OCI-M2 (cell line): ENCODE results near the gene PRKAR1B.

Experiments
- DNase-seq: peaks from one replicate; lab custom pipeline; 2025; ENCODE audit not compliant: unreplicated experiment; lab: John Stamatoyannopoulos, UW

Gene PRKAR1B

DNA sequence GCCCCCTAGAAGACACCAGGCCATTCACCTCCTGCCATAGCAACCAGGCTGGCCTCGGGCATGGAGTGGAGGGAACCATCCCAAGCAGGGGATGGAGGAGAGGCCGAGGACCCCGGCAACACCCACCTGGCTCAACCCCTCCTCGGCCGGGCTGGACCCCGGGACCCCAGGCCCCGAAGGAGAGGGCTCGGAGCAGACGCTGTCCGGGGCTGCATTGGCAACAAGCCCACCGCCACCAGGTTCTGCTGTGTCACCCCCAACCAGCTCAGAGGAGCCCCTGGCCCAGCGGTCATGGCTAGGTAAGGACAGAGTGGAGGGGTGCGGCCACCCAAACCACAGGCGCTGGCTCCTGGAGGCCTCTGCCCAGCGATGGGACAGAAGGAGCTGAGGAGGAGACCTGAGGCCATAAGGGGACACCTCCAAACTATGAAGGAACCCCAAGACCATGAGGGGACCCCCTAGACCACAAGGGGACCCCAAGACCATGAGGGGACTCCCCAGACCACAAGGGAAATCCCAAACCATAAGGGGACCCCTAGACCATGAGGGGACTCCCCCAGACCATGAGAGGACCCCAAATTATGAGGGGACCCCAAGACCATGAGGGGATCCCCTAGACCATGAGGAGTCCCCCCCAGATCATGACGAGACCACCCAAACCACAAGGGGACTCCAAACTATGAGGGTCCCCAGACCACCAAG lies 132.7 kb downstream of the PRKAR1B start:
- no peak for DNase-seq

DNA sequence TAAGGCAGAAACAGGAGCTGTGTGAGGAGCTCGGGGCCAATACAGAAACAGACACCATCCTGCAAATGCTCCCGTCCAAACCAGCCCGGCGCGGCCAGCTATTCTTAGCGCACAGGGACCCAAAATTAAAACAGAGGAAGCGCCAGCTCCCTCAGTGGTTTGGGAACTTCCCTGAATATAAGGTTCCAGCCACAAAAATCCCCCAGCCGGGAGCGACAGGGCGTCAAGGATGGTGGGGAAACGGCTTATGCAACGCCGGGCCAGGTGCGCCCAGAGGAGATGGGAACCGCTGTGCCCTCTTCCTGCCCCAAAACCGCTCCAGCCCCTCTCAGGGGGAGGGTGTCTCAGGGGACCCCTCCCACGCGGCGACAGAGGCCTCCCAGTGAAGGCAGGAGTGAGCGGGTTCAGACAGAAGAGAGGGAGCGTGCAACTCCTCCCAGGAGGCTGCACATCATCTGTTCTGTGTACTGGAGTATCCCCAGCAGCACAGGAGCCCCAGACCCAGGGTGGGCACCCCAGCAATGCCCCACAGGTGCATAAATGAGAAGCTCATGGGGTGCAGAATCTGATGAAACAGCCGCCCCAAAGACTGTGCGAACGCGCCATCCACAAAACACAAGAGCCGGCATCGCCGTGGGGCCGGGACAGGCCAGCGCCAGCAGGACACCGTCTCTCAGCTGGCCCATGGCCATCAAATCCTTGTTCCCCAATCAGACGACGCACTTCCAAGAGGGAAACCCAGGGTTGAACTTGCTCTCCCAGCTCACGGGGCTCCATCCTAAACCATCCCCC lies 133.6 kb downstream of the PRKAR1B start:
- no peak for DNase-seq

DNA sequence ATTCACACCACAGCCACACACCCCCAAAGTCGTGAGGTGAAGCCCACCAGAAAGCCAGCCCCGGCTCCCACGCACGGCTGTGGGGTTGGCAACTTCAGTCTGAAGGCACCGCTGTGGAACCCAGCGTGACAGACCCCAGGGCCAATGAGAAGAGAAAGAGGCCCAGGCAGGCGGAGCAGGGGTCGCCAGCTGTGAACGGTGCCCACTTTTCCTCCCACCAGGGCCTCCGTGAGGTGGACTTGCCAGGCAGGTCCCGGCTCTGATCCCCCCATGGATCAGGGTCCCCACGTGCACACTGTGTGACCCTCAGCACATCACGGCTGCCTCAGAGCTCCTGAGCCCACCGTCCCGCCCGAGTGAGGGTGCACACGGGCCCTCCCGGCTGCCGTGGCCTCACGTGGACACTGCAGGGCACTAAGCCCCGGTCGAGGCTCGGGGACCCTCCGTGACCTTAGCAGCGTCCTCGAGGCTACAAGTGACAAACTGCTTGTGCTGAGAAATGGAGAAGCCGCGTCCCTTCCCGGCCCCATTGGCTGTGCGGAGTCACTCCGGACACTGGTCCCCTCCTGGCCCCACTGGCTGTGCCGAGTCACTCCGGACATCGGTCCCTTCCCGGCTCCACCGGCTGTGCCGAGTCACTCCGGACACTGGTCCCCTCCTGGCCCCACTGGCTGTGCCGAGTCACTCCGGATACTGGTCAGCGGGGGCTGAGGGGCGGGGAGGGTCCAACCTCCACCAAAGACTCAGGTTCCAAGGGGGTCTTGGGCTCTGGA lies 135.0 kb downstream of the PRKAR1B start:
- DNase-seq = no peak

- DNase-seq = no peak
Observed at GRCh38 chr7:590731-591551, 136.1 kb downstream of the PRKAR1B start.

- DNase-seq = no peak
Observed at GRCh38 chr7:589781-590575, 137.1 kb downstream of the PRKAR1B start.

DNA sequence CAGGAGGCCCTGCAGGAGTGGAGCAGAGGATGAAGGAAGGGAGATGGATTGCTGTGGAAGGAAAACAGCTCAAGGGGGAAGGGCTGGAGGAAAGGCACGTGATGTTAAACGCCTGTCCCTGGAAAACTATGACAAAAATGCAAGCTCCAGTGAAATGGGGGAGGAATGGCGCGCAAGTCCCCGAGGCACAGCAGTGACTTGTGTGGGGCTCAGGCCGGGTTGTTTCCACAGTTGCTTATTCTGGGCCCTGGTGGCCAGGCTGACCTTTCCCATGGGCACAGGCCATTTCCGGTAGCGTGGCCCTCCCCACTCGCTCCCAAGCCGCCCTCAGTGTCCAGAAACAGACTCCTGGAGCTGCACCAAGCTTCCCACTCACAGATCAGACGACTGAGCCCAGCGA lies 139.3 kb downstream of the PRKAR1B start:
- DNase-seq = no peak

DNA sequence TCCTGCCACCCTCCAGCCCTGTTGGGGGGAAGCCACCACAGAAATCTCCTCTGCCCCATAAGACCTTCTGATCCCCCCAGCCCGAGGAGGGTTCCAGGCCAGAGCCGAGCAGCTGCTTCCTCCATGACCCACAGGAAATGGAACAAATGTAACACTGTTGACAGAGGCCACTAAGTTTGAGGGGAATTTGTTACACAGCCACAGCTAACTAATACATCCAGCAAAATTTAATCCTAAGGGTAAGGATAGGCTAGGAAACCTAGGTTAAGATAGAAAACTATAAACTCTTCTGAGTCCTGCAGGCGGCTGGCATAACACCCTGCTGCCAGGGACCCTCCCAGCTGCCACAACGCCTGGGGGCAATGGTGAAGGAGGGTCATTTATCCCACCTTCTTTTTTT lies 140.6 kb downstream of the PRKAR1B start:
- DNase-seq = no peak

DNA sequence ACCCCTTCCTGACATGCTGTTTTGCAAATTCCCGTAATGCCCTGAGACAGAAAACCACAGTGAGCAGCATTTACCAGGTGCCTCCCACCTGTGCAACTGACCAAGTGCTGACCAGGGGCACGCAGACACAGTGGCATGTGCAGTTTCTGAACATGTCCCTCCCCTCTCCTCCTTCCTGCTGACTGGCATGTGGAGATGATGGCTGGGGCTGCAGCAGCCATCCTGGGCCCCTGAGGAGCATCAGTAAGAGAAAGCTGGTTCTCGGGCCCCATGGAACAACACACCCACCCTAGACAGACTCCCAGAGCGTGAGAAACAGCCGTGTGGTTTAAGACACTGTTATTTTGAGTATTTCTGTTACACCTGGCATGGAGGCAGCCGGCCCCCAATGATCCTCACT lies 141.2 kb downstream of the PRKAR1B start:
- no peak for DNase-seq

GRCh38 chr7:585229-585711 lies 141.8 kb downstream of the PRKAR1B start:
- no peak for DNase-seq

DNA sequence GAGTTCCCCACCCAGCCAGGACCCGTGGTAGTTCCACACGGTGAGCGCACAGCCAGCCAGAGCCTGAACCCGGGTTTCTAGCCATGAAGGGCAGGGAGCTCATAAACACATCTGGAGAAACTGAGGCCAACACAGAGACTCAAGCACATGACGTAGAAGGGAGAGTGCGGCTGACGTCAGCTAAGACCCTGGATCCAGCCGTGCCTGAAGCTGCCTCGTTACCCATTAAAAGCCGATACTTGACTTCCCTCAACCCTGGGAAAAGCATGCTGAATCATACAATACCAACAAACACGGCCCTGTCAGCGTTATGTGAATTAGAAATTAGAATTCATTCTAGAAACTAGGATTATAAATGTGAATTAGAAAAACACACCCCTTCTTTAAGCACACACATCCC lies 142.3 kb downstream of the PRKAR1B start:
- no peak for DNase-seq

GRCh38 chr7:584122-584465 lies 143.0 kb downstream of the PRKAR1B start:
- DNase-seq = no peak

DNA sequence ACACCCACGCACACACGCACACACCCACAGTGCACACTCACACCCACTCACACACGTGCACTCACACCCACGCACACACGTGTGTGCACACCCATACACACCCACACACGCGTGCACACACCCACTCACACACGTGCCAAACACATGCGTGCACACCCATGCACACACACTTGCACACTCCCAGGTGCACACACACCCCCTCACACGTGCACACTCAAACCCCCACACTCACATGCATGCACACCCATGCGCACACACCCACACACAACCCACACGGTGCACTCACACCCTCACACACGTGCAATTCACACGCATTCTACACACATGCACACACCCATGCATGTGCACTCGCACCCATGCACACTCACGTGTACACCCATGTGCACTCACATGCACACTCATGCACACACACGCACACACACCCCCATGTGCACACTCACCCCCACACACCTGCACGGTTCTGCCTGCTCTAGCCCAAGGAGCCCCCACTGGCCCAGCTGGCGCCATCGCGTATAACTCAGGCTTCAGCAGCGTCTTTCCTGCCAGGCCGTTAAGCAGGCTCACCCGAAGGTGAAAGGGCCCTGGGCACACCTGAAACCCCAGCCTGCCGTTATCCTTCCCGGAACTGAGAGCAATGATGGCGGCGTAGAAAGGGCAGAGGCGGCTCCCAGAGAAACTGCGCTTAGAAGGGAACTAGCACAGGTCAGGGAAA lies 143.5 kb downstream of the PRKAR1B start:
- DNase-seq = no peak

GRCh38 chr7:582931-583330 lies 144.2 kb downstream of the PRKAR1B start:
- no peak for DNase-seq

- no peak for DNase-seq
Observed at GRCh38 chr7:582081-582835, 144.8 kb downstream of the PRKAR1B start.

- no peak for DNase-seq
Observed at GRCh38 chr7:578386-578785, 148.7 kb downstream of the PRKAR1B start.

DNA sequence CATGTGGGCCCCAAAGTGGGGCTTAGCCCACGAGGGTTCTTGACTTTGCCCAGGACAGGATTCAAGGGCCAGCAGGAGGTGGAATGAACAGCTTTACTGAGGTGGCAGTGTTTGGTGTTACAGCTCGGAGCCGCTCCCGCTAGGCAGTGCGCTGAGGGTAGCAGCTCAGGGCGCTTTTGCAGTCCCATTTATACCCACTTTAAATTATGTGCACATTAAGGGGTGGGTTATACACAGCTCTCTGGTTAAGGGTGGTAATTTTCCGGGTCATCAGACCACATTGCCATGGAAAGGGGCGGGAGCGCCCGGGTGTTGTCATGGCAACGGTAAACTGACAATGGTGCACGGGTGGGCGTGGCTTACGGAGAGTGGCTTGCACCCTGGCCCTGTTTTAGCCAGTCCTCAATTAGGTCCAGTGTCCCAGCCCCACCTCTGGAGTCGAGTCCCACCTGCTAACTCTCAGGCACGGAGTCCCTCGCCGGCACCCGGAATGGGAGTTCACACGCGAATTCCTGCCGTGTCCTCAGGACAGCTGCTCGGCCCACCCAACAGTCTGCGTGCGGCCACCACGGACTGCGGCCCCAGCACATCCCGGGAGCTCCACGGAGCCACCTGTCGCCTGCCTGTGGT lies 149.2 kb downstream of the PRKAR1B start:
- DNase-seq = no peak

DNA sequence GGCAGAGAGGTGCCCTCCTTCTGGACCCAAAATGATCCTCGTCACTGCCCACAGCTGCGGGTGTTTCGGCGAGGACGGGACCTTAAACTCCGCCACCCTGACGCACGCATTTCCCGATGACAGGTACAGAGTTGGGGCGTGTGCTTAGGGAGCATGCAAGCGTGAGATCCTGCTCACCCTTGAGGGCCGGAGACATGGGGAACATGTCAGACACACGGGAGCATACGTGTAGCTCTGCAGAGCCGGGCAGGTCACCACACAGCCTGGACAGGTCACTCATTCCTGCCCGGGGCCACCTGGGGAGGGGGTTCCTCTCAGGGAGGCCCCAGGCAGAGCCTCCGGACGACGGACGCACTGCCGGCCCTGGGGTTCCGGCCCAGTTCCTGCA lies 149.8 kb downstream of the PRKAR1B start:
- no peak for DNase-seq

- DNase-seq = no peak
Observed at GRCh38 chr7:576524-577277, 150.4 kb downstream of the PRKAR1B start.
